ENCODE data around the gene PRAMEF1. TPM values are rescaled to one million over a fixed set of nuclear protein-coding genes. Genes with fewer than 3 reads are reported as not detected.

Gene PRAMEF1
- total RNA-seq, result not detected in 2 replicates

GRCh38 chr1:12791097-12791496, at the start of gene PRAMEF1:
Gene PRAMEF1, plus strand, starts transcription at chr1:12791397. Its CDS starts 1,831 bp downstream, at chr1:12793228.

GRCh38 chr1:12745992-12746323, 45.2 kb upstream of the PRAMEF1 start, which contains the start of gene CFAP107:
Gene CFAP107, plus strand, starts transcription at chr1:12746200. Its CDS starts 231 bp downstream, at chr1:12746431.

GRCh38 chr1:12773438-12773837, 17.8 kb upstream of the PRAMEF1 start, which contains the start of gene PRAMEF12:
Gene PRAMEF12, plus strand, starts transcription at chr1:12773738. Its CDS starts 1,130 bp downstream, at chr1:12774868.

GRCh38 chr1:12831310-12831709, 40.1 kb downstream of the PRAMEF1 start, which contains the start of gene PRAMEF11:
Gene PRAMEF11, minus strand, starts transcription at chr1:12831410. Its CDS starts 2,621 bp downstream, at chr1:12828789.

Other genes with a start within 250 kb of the PRAMEF1 start
- 9.6 and 35.3 TPM in 2 replicates for gene DHRS3, start 173.2 kb upstream of the PRAMEF1 start, total RNA-seq
- gene AADACL4, start 147.3 kb upstream of the PRAMEF1 start, total RNA-seq, result not detected in 2 replicates
- gene AADACL3, start 75.3 kb upstream of the PRAMEF1 start, total RNA-seq, result not detected in 2 replicates
- gene CFAP107, start 45.2 kb upstream of the PRAMEF1 start, total RNA-seq, result not detected in 2 replicates
- not detected in 2 replicates for gene PRAMEF12, start 17.7 kb upstream of the PRAMEF1 start, total RNA-seq
- gene PRAMEF11, start 40.0 kb downstream of the PRAMEF1 start, total RNA-seq, result not detected in 2 replicates
- not detected in 2 replicates for gene HNRNPCL1, start 57.3 kb downstream of the PRAMEF1 start, total RNA-seq
- not detected in 2 replicates for gene PRAMEF2, start 65.7 kb downstream of the PRAMEF1 start, total RNA-seq
- not detected in 2 replicates for gene PRAMEF4, start 94.8 kb downstream of the PRAMEF1 start, total RNA-seq
- not detected in 2 replicates for gene PRAMEF10, start 106.9 kb downstream of the PRAMEF1 start, total RNA-seq
- gene PRAMEF7, start 125.2 kb downstream of the PRAMEF1 start, total RNA-seq, result not detected in 2 replicates
- not detected in 2 replicates for gene PRAMEF6, start 156.2 kb downstream of the PRAMEF1 start, total RNA-seq

All from smooth muscle cell of the pulmonary artery (primary cell).